ENCODE data around the gene TAS1R1.

Gene TAS1R1

GRCh38 chr1:6554907-6555778 lies at the start of gene TAS1R1:
Gene TAS1R1, plus strand, starts transcription at chr1:6555307. Its CDS starts 67 bp downstream, at chr1:6555374.
- no peak for DNase-seq (ENCODE audit: low read depth)

- DNase-seq (ENCODE audit: low read depth): no peak
These were observed 49.5 kb upstream of the TAS1R1 start for GRCh38 chr1:6505367-6506209.

GRCh38 chr1:6506210-6507036 lies 48.7 kb upstream of the TAS1R1 start:
- DNase-seq (ENCODE audit: low read depth): no peak

- DNase-seq (ENCODE audit: low read depth): no peak
These were observed 48.1 kb upstream of the TAS1R1 start for GRCh38 chr1:6507037-6507428.

- no peak for DNase-seq (ENCODE audit: low read depth)
These were observed 47.6 kb upstream of the TAS1R1 start for GRCh38 chr1:6507461-6507911.

- no peak for DNase-seq (ENCODE audit: low read depth)
These were observed 46.8 kb upstream of the TAS1R1 start for GRCh38 chr1:6508154-6508815.

GRCh38 chr1:6508816-6509189 lies 46.3 kb upstream of the TAS1R1 start:
- DNase-seq (ENCODE audit: low read depth): no peak

GRCh38 chr1:6509220-6509918 lies 45.7 kb upstream of the TAS1R1 start:
- no peak for DNase-seq (ENCODE audit: low read depth)

GRCh38 chr1:6509919-6510291 lies 45.2 kb upstream of the TAS1R1 start:
- DNase-seq (ENCODE audit: low read depth): no peak

- no peak for DNase-seq (ENCODE audit: low read depth)
These were observed 44.6 kb upstream of the TAS1R1 start for GRCh38 chr1:6510493-6510892.

GRCh38 chr1:6511056-6511455 lies 44.1 kb upstream of the TAS1R1 start:
- DNase-seq (ENCODE audit: low read depth): no peak

- DNase-seq (ENCODE audit: low read depth): no peak
These were observed 43.4 kb upstream of the TAS1R1 start for GRCh38 chr1:6511561-6512244.

GRCh38 chr1:6512245-6512907 lies 42.7 kb upstream of the TAS1R1 start:
- DNase-seq (ENCODE audit: low read depth): no peak

GRCh38 chr1:6512908-6513280 lies 42.2 kb upstream of the TAS1R1 start:
- no peak for DNase-seq (ENCODE audit: low read depth)

- no peak for DNase-seq (ENCODE audit: low read depth)
These were observed 41.7 kb upstream of the TAS1R1 start for GRCh38 chr1:6513320-6513801.

- no peak for DNase-seq (ENCODE audit: low read depth)
These were observed 39.3 kb upstream of the TAS1R1 start for GRCh38 chr1:6515771-6516170.

- DNase-seq (ENCODE audit: low read depth): no peak
These were observed 37.7 kb upstream of the TAS1R1 start for GRCh38 chr1:6517435-6517851.

GRCh38 chr1:6519491-6519934 lies 35.6 kb upstream of the TAS1R1 start:
- DNase-seq (ENCODE audit: low read depth): no peak

GRCh38 chr1:6519935-6520671 lies 35.0 kb upstream of the TAS1R1 start:
- no peak for DNase-seq (ENCODE audit: low read depth)

All from stimulated activated CD8-positive, alpha-beta memory T cell treated with anti-CD3 and anti-CD28 coated beads, Interleukin-12 subunit alpha, Interleukin-12 subunit beta, amount 100 ng/mL, for 1 hour (primary cell).